ENCODE results near the gene CAPN3.

CAPN3 gene

DNA sequence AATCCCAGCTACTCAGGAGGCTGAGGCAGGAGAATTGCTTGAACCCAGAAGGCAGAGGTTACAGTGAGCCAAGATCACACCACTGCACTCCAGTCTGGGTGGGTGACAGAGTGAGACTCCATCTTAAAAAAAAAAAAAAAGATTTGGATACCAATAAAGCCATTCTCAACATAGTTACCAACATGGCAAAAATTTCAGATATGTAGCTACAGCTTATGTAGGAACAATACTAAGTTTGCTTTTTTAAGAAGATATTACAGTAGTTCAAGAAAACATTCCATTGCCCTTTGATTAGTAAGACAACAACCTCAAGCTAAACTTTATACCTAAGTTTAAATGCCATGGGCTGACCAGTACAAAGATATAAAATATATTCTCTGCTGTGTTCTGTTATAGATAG is 97.2 kb downstream of the CAPN3 start:
- H3K4me1 ChIP-seq = no peaks in the 10 kb centered on the region
- H2AFZ ChIP-seq = no peak overlapping the region
- H3K27ac ChIP-seq = no peak overlapping the region
- H3K9ac ChIP-seq = no peak overlapping the region
- H3K36me3 ChIP-seq (ENCODE audit: control insufficient read depth, insufficient read depth, low read length) = no peaks in the 10 kb centered on the region
- no peaks in the 10 kb centered on the region for H3K27me3 ChIP-seq (ENCODE audit: control insufficient read depth, insufficient read depth, low read length)
- no peaks in the 10 kb centered on the region for H3K9me3 ChIP-seq (ENCODE audit: control insufficient read depth, low read length)
- no peak overlapping the region for H3K4me3 ChIP-seq (ENCODE audit: low read depth, low read length)
- no peaks in the 10 kb centered on the region for H3K79me2 ChIP-seq
- TF ChIP-seq, protein P1, sequence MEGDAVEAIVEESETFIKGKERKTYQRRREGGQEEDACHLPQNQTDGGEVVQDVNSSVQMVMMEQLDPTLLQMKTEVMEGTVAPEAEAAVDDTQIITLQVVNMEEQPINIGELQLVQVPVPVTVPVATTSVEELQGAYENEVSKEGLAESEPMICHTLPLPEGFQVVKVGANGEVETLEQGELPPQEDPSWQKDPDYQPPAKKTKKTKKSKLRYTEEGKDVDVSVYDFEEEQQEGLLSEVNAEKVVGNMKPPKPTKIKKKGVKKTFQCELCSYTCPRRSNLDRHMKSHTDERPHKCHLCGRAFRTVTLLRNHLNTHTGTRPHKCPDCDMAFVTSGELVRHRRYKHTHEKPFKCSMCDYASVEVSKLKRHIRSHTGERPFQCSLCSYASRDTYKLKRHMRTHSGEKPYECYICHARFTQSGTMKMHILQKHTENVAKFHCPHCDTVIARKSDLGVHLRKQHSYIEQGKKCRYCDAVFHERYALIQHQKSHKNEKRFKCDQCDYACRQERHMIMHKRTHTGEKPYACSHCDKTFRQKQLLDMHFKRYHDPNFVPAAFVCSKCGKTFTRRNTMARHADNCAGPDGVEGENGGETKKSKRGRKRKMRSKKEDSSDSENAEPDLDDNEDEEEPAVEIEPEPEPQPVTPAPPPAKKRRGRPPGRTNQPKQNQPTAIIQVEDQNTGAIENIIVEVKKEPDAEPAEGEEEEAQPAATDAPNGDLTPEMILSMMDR (IDR thresholded peaks at IDR 0.05) = no peak
- no peak overlapping the region for H3K4me2 ChIP-seq (ENCODE audit: low read length)

DNA sequence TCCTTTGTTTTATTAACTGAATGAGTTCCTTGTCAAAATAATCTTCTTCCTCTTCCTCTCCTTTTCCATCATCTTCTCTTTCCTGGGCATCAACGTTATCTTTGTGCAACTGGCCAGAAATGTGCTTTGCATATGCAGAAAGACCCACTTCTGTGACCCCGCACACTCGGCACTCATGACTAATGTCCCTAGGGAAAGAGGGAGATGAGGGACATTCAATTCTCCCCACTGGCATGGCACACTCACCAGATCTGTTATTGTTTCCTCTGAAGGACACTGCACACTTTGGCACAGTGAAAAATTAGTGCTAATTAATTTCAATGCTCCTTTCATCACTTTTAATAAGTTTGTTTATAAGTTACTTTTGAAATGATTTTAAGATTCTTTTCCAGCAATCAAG is 97.7 kb downstream of the CAPN3 start:
- Histone ChIP-seq H3K27me3 (ENCODE audit: control insufficient read depth, insufficient read depth, low read length) (no peaks in the 10 kb centered on the region), H3K4me1 (no peaks in the 10 kb centered on the region), H3K4me2 (ENCODE audit: low read length) (no peak overlapping the region), H3K9me3 (ENCODE audit: control insufficient read depth, low read length) (no peaks in the 10 kb centered on the region), H2AFZ (no peak overlapping the region), H3K27ac (peak overlapping the region; percentile 54), H3K4me3 (ENCODE audit: low read depth, low read length) (no peak overlapping the region), H3K9ac (no peak overlapping the region), H3K36me3 (ENCODE audit: control insufficient read depth, insufficient read depth, low read length) (no peaks in the 10 kb centered on the region), H3K79me2 (no peaks in the 10 kb centered on the region)
- TF ChIP-seq, protein P1 (IDR thresholded peaks at IDR 0.05) = no peak

DNA sequence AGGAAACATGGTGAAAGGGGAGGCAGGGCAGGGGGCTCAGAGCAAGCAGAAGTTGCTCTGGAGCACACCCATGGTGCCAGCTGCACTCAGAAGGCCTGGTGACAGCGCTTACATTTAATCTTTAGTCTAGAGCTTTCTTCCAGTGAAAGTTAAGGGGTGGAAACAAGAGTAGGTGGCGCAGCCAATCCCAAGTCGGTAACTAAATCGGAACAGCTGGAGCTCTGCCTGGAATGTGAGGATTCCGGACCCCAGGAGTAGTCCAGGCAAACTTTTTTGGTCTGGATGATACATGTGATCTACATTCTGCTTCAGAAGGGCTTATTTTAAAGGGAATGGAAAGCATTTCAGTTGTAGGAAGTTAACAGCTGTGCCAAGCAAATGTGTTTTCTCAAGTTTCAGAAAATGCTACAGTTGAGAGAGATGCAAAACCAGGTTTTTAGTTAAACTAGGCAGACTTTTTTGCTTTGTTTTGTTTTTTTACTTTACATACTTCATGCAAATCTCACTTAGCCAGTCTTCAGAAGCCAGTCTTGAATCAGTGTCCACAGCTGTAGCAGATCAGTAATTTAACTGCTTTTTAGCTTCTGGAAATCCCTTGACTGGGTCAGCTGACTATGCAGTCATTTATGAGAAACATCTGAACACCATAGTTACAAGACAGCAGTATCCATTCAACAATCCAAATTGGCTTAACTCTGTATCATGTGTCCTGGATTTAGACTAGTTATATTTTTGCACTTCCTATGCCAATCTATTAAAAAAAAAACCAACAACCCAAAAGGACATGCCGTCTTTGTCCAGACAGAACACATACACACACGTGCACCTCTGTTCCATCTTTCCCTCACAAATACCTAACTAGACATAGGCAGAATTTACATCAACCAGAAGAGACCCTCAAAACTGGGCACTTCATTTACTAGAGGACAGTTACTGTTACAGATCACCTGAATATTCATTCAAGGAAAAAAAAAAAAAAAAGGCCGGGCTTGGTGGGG is 98.4 kb downstream of the CAPN3 start:
- no peaks in the 10 kb centered on the region for H3K36me3 ChIP-seq (ENCODE audit: control insufficient read depth, insufficient read depth, low read length)
- H3K4me1 ChIP-seq = no peaks in the 10 kb centered on the region
- H3K4me2 ChIP-seq (ENCODE audit: low read length) = peak overlapping the region; percentile 19
- peak overlapping the region; percentile 54 for H3K27ac ChIP-seq
- H3K9ac ChIP-seq = no peak overlapping the region
- H3K4me3 ChIP-seq (ENCODE audit: low read depth, low read length) = no peak overlapping the region
- H3K9me3 ChIP-seq (ENCODE audit: control insufficient read depth, low read length) = no peaks in the 10 kb centered on the region
- H2AFZ ChIP-seq = peak overlapping the region; percentile 1
- no peaks in the 10 kb centered on the region for H3K27me3 ChIP-seq (ENCODE audit: control insufficient read depth, insufficient read depth, low read length)
- peaks cover 3% of the 10 kb centered on the region for H3K79me2 ChIP-seq
- TF ChIP-seq, protein P1 (IDR thresholded peaks at IDR 0.05) = no peak

DNA sequence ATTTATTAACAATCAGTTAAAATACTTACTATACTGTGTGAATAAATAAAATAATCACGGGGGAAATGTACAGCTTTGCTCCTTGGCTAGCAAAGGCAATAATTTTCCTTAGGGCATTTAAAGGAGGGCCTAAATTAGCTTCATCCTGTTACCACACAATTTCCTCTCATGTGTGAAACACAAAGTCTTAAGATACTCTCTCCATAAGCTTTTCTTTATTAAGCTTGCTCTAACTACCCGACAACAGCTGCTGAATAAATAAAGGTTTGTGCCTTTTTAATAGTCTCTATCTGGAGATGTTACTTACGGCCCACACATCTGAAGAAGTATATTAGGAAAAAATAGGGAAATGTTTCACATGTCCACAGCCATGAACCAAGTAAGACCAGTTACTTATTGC is 102.0 kb downstream of the CAPN3 start:
- no peak overlapping the region for H3K4me3 ChIP-seq (ENCODE audit: low read depth, low read length)
- peaks cover 3% of the 10 kb centered on the region for H3K79me2 ChIP-seq
- no peaks in the 10 kb centered on the region for H3K36me3 ChIP-seq (ENCODE audit: control insufficient read depth, insufficient read depth, low read length)
- TF ChIP-seq, protein P1 (IDR thresholded peaks at IDR 0.05) = no peak
- no peak overlapping the region for H3K4me2 ChIP-seq (ENCODE audit: low read length)
- no peak overlapping the region for H2AFZ ChIP-seq
- H3K9me3 ChIP-seq (ENCODE audit: control insufficient read depth, low read length) = no peaks in the 10 kb centered on the region
- no peaks in the 10 kb centered on the region for H3K4me1 ChIP-seq
- H3K27ac ChIP-seq = no peak overlapping the region
- no peak overlapping the region for H3K9ac ChIP-seq
- no peaks in the 10 kb centered on the region for H3K27me3 ChIP-seq (ENCODE audit: control insufficient read depth, insufficient read depth, low read length)

Measured in parathyroid adenoma (tissue), 2 donors.